ENCODE data around the gene FASTK.

- TF ChIP-seq ELF4 (IDR thresholded peaks at IDR 0.05) (no peak), FOXM1 (IDR thresholded peaks at IDR 0.05; ENCODE audit: borderline replicate concordance) (no peak), HDGF (IDR thresholded peaks at IDR 0.05; ENCODE audit: borderline replicate concordance) (no peak), BHLHE40 (IDR thresholded peaks at IDR 0.05; ENCODE audit: borderline replicate concordance) (no peak), SUZ12 (IDR thresholded peaks at IDR 0.05) (no peak), ARNT (IDR thresholded peaks at IDR 0.05) (no peak), FOXA1 (IDR thresholded peaks at IDR 0.05) (no peak), SP1 (IDR thresholded peaks at IDR 0.05) (no peak)
Measured at GRCh38 chr7:151124481-151124880, 43.9 kb upstream of the FASTK start.

Measured in HEK293T (cell line).